IMR-90 (cell line): Measurements from ENCODE around the gene ISLR2. TPM values are rescaled to one million over a fixed set of nuclear protein-coding genes. Genes with fewer than 3 reads are reported as not detected.

Source experiments
- ATAC-seq: fragments of 200-7000 bp; cut with Tn5 transposase; 2 replicates; pipeline ENCODE4 v1.9.1; 2020; ENCODE audit warnings: low read depth, mild to moderate bottlenecking, moderate library complexity
- BruUV-seq: library from RNA; stranded (reverse); fragments of 400-500 nt; replicated peaks from 2 replicates; lab custom pipeline; 2021; lab: Mats Ljungman, UMichigan
- CTCF ChIA-PET: fragments of 300-600 bp; formaldehyde crosslinking; extraction: SDS; loops from one replicate; lab custom pipeline; 2021; ENCODE audit warnings: antibody characterized with exemption; lab: Yijun Ruan, JAX
- POLR2A ChIA-PET: fragments of 300-600 bp; sonication (Branson Sonifier 250); formaldehyde crosslinking; loops from one replicate; lab custom pipeline; 2022; ENCODE audit warnings: antibody characterized with exemption; ENCODE audit not compliant: unreplicated experiment; lab: Charles Lee
- DNase-seq: peaks from one replicate; pipeline ENCODE4 v3.0.0; 2013
- H2AFZ ChIP-seq: replicated peaks from 2 replicates; pipeline ENCODE3; 2013; ENCODE audit warnings: low read length, mild to moderate bottlenecking; ENCODE audit not compliant: poor library complexity
- H2AK5ac ChIP-seq: 2 replicates; pipeline ENCODE4 v1.6.1; 2013; ENCODE audit warnings: low read depth, low read length, inconsistent platforms
- H2AK9ac ChIP-seq: replicated peaks from 2 replicates; pipeline ENCODE3; 2013; ENCODE audit warnings: mild to moderate bottlenecking, low read depth, low read length, moderate library complexity; ENCODE audit not compliant: poor library complexity
- H2BK120ac ChIP-seq: 2 replicates; pipeline ENCODE4 v1.6.1; 2013; ENCODE audit warnings: low read depth, low read length, inconsistent platforms
- H2BK15ac ChIP-seq: 3 replicates; pipeline ENCODE4 v1.6.1; 2013; ENCODE audit warnings: low read depth, low read length, inconsistent platforms
- H2BK20ac ChIP-seq: 2 replicates; pipeline ENCODE4 v1.6.1; 2013; ENCODE audit warnings: low read depth, mild to moderate bottlenecking, inconsistent platforms, low read length, moderate library complexity
- H2BK5ac ChIP-seq: 2 replicates; pipeline ENCODE4 v1.6.1; 2013; ENCODE audit warnings: mild to moderate bottlenecking, low read depth, low read length, inconsistent platforms; ENCODE audit not compliant: poor library complexity, severe bottlenecking
- H3K14ac ChIP-seq: replicated peaks from 2 replicates; pipeline ENCODE4 v1.6.1; 2013; ENCODE audit warnings: low read depth, low read length, inconsistent platforms
- H3K18ac ChIP-seq: 2 replicates; pipeline ENCODE4 v1.6.1; 2013; ENCODE audit warnings: low read depth, low read length, control low read depth
- H3K23ac ChIP-seq: 2 replicates; pipeline ENCODE4 v1.6.1; 2013; ENCODE audit warnings: low read depth, low read length, inconsistent platforms
- H3K27ac ChIP-seq: 2 replicates; pipeline ENCODE4 v1.5.1; 2013; ENCODE audit warnings: mild to moderate bottlenecking, control low read depth, low read length; ENCODE audit not compliant: insufficient read depth
- H3K27me3 ChIP-seq: 2 replicates; pipeline ENCODE4 v1.6.1; 2013; ENCODE audit warnings: low read length; ENCODE audit not compliant: control insufficient read depth, insufficient read depth
- H3K36me3 ChIP-seq: 2 replicates; pipeline ENCODE4 v1.6.1; 2013; ENCODE audit warnings: low read length, mixed read lengths; ENCODE audit not compliant: control insufficient read depth, insufficient read depth
- H3K4ac ChIP-seq: 2 replicates; pipeline ENCODE4 v1.6.1; 2013; ENCODE audit warnings: low read depth, low read length, inconsistent platforms
- H3K4me1 ChIP-seq: 2 replicates; pipeline ENCODE4 v1.6.1; 2013; ENCODE audit warnings: low read length, mixed read lengths; ENCODE audit not compliant: control insufficient read depth, insufficient read depth
- H3K4me2 ChIP-seq: 2 replicates; pipeline ENCODE4 v1.6.1; 2013; ENCODE audit warnings: low read depth, mild to moderate bottlenecking, control low read depth, low read length, moderate library complexity
- H3K4me3 ChIP-seq: 2 replicates; pipeline ENCODE4 v1.5.1; 2013; ENCODE audit warnings: low read depth, mild to moderate bottlenecking, control low read depth, low read length, moderate library complexity; ENCODE audit not compliant: insufficient read depth
- H3K56ac ChIP-seq: 2 replicates; pipeline ENCODE4 v1.6.1; 2013; ENCODE audit warnings: low read length, inconsistent platforms; ENCODE audit not compliant: insufficient read depth; ENCODE audit errors: extremely low read depth
- H3K79me1 ChIP-seq, 2 experiments: 2 replicates each; pipeline ENCODE4 v1.6.1; 2013; ENCODE audit warnings: low read length in 2 of 2, inconsistent platforms in 1 of 2, low read depth in 1 of 2
- H3K9ac ChIP-seq: 2 replicates; pipeline ENCODE4 v1.6.1; 2013; ENCODE audit warnings: low read depth, low read length, control low read depth
- H3K9me1 ChIP-seq: 2 replicates; pipeline ENCODE4 v1.6.1; 2013; ENCODE audit warnings: low read length, inconsistent platforms; ENCODE audit not compliant: insufficient read depth
- H3K9me3 ChIP-seq: 2 replicates; pipeline ENCODE4 v1.6.1; 2013; ENCODE audit warnings: low read length; ENCODE audit not compliant: control insufficient read depth, insufficient read depth
- H4K20me1 ChIP-seq: 2 replicates; pipeline ENCODE4 v1.6.1; 2013; ENCODE audit warnings: low read length, inconsistent platforms; ENCODE audit not compliant: insufficient read depth
- H4K5ac ChIP-seq: 2 replicates; pipeline ENCODE4 v1.6.1; 2013; ENCODE audit warnings: mild to moderate bottlenecking, low read depth, low read length, control low read depth
- H4K8ac ChIP-seq, 2 experiments: 2 replicates each; pipeline ENCODE4 v1.6.1; 2013; ENCODE audit warnings: low read depth in 2 of 2, low read length in 2 of 2, control low read depth in 1 of 2, inconsistent platforms in 1 of 2
- H4K91ac ChIP-seq: 2 replicates; pipeline ENCODE4 v1.6.1; 2013; ENCODE audit warnings: low read depth, low read length, inconsistent platforms; ENCODE audit not compliant: insufficient read depth
- BHLHE40 ChIP-seq: fragments of 150-350 bp; IDR thresholded peaks from 2 replicates; pipeline ENCODE4 v1.6.1; 2016; ENCODE audit warnings: mild to moderate bottlenecking, low read depth, low read length
- CEBPB ChIP-seq: IDR thresholded peaks from 2 replicates; pipeline ENCODE4 v1.6.1; 2012; ENCODE audit warnings: low read depth, low read length, improper control_type of control experiment
- CHD1 ChIP-seq: IDR thresholded peaks from 2 replicates; pipeline ENCODE4 v1.6.1; 2012; ENCODE audit warnings: low read depth, low read length, improper control_type of control experiment
- CTCF ChIP-seq: conservative IDR thresholded peaks from 2 replicates; pipeline ENCODE4 v1.5.1; 2012; ENCODE audit warnings: mild to moderate bottlenecking, low read depth, low read length, improper control_type of control experiment
- ELK1 ChIP-seq: fragments of 150-350 bp; IDR thresholded peaks from 2 replicates; pipeline ENCODE4 v1.6.1; 2016; ENCODE audit warnings: low read depth, mild to moderate bottlenecking, low read length, moderate library complexity, borderline replicate concordance
- MAFK ChIP-seq: IDR thresholded peaks from 2 replicates; pipeline ENCODE4 v1.6.1; 2012; ENCODE audit warnings: low read depth, low read length, improper control_type of control experiment
- MAZ ChIP-seq: IDR thresholded peaks from 2 replicates; pipeline ENCODE4 v1.6.1; 2012; ENCODE audit warnings: low read depth, mild to moderate bottlenecking, low read length, improper control_type of control experiment, moderate library complexity, borderline replicate concordance
- MXI1 ChIP-seq: IDR thresholded peaks from 2 replicates; pipeline ENCODE4 v1.6.1; 2012; ENCODE audit warnings: low read depth, mild to moderate bottlenecking, low read length, moderate library complexity, borderline replicate concordance
- NFE2L2 ChIP-seq: fragments of 150-350 bp; IDR thresholded peaks from 2 replicates; pipeline ENCODE4 v1.6.1; 2016; ENCODE audit warnings: low read depth, mild to moderate bottlenecking, low read length
- POLR2A ChIP-seq: IDR thresholded peaks from 2 replicates; pipeline ENCODE4 v1.6.1; 2012; ENCODE audit warnings: mild to moderate bottlenecking, low read depth, low read length
- RAD21 ChIP-seq: IDR thresholded peaks from 2 replicates; pipeline ENCODE4 v1.6.1; 2012; ENCODE audit warnings: low read length, improper control_type of control experiment
- RCOR1 ChIP-seq: IDR thresholded peaks from 2 replicates; pipeline ENCODE4 v1.6.1; 2012; ENCODE audit warnings: mild to moderate bottlenecking, low read length, improper control_type of control experiment; ENCODE audit not compliant: insufficient replicate concordance
- RFX5 ChIP-seq: IDR thresholded peaks from 2 replicates; pipeline ENCODE4 v1.8.0; 2012; ENCODE audit warnings: low read depth, mild to moderate bottlenecking, low read length, moderate library complexity
- SMC3 ChIP-seq: fragments of 150-350 bp; IDR thresholded peaks from 2 replicates; pipeline ENCODE4 v1.6.1; 2016; ENCODE audit warnings: low read depth, mild to moderate bottlenecking, antibody characterized with exemption, low read length, moderate library complexity
- WGBS, 2 experiments: methylation state at CpG; one replicate each; pipeline versions ENCODE4 v1.1.5 to v1.1.7; 2013; ENCODE audit warnings: missing lambda C conversion rate in 2 of 2; ENCODE audit not compliant: insufficient read length in 1 of 2; ENCODE audit errors: extremely low coverage in 2 of 2; 5-methylcytosine and 5-hydroxymethylcytosine counted together
- dilution Hi-C: fragments of 300-500 bp; cut with HindIII; formaldehyde crosslinking; loops from one replicate; pipeline ENCODE4 v1.14.3; 2018; ENCODE audit warnings: low sequenced_read_pairs; ENCODE audit not compliant: unreplicated experiment
- in situ Hi-C: fragments of 300-500 bp; cut with MboI; formaldehyde crosslinking; loops from 3 replicates; pipeline ENCODE4 v1.14.3; 2019; ENCODE audit warnings: low sequenced_read_pairs, inconsistent platforms, mixed read lengths
- intact Hi-C: fragments of 100-400 bp; cut with micrococcal nuclease; formaldehyde crosslinking; loops from 2 replicates; pipeline ENCODE4 v1.10.0; 2022
- polyA plus RNA-seq, 3 experiments: library from polyadenylated mRNA; depleted of rRNA; stranded (reverse); fragments of >200 nt; gene quantifications; 2 replicates each; pipeline ENCODE4 v1.2.3, GENCODE V29; 2012; ENCODE audit warnings: low replicate concordance in 1 of 3
- total RNA-seq: library from RNA; depleted of rRNA; stranded (reverse); fragments of >200 nt; gene quantifications from 2 replicates; pipeline ENCODE4 v1.2.3, GENCODE V29; 2012
- TF ChIP-seq, protein P1 (sequence below): fragments of 150-350 bp; IDR thresholded peaks from 2 replicates; pipeline ENCODE4 v1.6.1; 2017; ENCODE audit warnings: mild to moderate bottlenecking, antibody characterized with exemption, low read length, low read depth

Gene ISLR2
- total and polyA plus RNA-seq, 2 of the 4 experiments (the other 2 are of a cell fraction): not detected

- Histone ChIP-seq H3K14ac (no peak overlapping the region), H4K5ac (no peak overlapping the region), H3K79me1 (no peaks in the 10 kb centered on the region), H3K4me1 (no peaks in the 10 kb centered on the region; the same call in 1 of the 2 replicates), H3K27me3 (peaks cover 90% of the 10 kb centered on the region), H2BK20ac (no peak overlapping the region), H2AK9ac (no peak overlapping the region), H3K56ac (no peak overlapping the region), H3K4me3 (no peak overlapping the region), H4K8ac (no peak overlapping the region), H3K9me3 (peaks cover 8% of the 10 kb centered on the region), H2BK15ac (no peak overlapping the region), H3K9ac (no peak overlapping the region), H3K36me3 (no peaks in the 10 kb centered on the region), H3K4ac (no peak overlapping the region), H2BK120ac (no peak overlapping the region), H3K23ac (no peak overlapping the region), H2AFZ (no peak overlapping the region), H3K18ac (no peak overlapping the region), H3K4me2 (no peak overlapping the region), H2BK5ac (no peak overlapping the region), H2AK5ac (no peak overlapping the region), H4K20me1 (peaks cover 22% of the 10 kb centered on the region; the same call in 1 of the 2 replicates), H3K9me1 (peaks cover 2% of the 10 kb centered on the region), H3K27ac (no peak overlapping the region), H4K91ac (no peak overlapping the region)
- WGBS, 2 experiments: 22% methylated on average over 14 of the region's 27 CpGs; no CpG with 5 or more reads in 1 of the 2 experiments
- dilution Hi-C loops (no loop called here), intact Hi-C loops (no loop called here), in situ Hi-C loops (no loop called here)
- TF ChIP-seq SMC3 (no peak), ELK1 (no peak), CTCF (no peak), MAZ (no peak), BHLHE40 (no peak), NFE2L2 (no peak), RAD21 (no peak), MAFK (no peak), RFX5 (no peak), RCOR1 (no peak), MXI1 (no peak), CEBPB (no peak), POLR2A (no peak), CHD1 (no peak)
- TF ChIP-seq, protein P1, sequence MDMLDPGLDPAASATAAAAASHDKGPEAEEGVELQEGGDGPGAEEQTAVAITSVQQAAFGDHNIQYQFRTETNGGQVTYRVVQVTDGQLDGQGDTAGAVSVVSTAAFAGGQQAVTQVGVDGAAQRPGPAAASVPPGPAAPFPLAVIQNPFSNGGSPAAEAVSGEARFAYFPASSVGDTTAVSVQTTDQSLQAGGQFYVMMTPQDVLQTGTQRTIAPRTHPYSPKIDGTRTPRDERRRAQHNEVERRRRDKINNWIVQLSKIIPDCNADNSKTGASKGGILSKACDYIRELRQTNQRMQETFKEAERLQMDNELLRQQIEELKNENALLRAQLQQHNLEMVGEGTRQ: no peak
- ATAC-seq: no peak
- BruUV-seq: no TSS peak
- no peak for DNase-seq
- CTCF ChIA-PET: no interaction called here
- POLR2A ChIA-PET: no interaction called here
Observed at GRCh38 chr15:74135041-74135565, 4.7 kb downstream of the ISLR2 start.
